ENCODE data around the gene MUC4.
"Not testable (repeated sequence)": the region's sequence is repeated elsewhere in the genome, so short reads cannot be mapped to it uniquely, and the experiment has no call there.

Gene MUC4

DNA sequence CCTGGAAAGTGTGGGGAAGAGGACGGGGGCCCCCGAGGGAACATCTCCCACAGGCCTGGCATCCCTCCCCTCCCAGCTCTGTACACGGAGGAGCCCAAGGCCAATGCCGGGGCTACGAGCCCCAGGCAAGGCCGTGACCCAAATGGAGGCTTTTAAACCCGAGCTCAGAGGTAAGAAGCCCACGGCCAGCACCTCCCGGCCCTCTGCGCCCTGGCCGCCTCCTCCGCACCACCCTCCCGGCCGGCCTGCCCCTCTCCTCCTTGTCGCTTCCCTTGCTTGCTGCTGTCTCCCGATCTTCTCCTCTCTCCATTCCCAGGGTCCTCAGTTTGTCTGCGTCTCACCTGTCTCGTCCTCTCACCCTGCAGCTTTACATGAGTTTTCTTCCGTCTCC is 1.3 kb downstream of the MUC4 start:
- DNase-seq = no peak

GRCh38 chr3:195809796-195810454 is 1.8 kb downstream of the MUC4 start:
- no peak for DNase-seq

DNA sequence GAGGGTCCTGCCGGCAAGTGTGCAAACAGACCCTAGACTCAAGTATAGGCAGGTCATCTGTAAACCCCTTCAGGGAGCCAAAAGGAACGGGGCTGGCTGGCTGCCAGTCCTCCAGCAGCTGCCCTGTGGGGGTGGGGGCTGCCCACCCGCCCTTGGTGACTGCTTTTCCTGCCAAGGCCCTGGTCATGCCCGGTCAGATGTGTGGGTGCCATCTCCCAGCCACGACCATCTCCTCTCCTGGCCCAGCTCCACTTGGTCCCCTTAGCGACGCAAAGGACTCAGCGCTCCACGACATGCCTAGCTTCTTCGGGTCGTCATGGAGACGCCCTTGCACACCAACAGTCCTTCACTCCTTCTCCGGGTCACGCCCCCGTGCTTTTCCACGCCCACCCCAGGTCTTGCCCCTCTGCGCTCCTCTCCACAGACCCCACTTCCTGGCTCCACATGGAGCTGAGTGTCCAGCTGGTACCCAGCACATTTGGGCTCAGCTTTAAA is 2.4 kb downstream of the MUC4 start:
- no peak for DNase-seq

- no peak for DNase-seq
Observed at GRCh38 chr3:195808741-195809290, 2.9 kb downstream of the MUC4 start.

- no peak for DNase-seq
Observed at GRCh38 chr3:195807681-195808121, 4.0 kb downstream of the MUC4 start.

GRCh38 chr3:195806916-195807231 is 4.9 kb downstream of the MUC4 start:
- no peak for DNase-seq

GRCh38 chr3:195806211-195806915 is 5.4 kb downstream of the MUC4 start:
- no peak for DNase-seq

- not testable (repeated sequence) for DNase-seq
Observed at GRCh38 chr3:195805588-195805987, 6.1 kb downstream of the MUC4 start.

GRCh38 chr3:195805181-195805580 is 6.5 kb downstream of the MUC4 start:
- DNase-seq = no peak

DNA sequence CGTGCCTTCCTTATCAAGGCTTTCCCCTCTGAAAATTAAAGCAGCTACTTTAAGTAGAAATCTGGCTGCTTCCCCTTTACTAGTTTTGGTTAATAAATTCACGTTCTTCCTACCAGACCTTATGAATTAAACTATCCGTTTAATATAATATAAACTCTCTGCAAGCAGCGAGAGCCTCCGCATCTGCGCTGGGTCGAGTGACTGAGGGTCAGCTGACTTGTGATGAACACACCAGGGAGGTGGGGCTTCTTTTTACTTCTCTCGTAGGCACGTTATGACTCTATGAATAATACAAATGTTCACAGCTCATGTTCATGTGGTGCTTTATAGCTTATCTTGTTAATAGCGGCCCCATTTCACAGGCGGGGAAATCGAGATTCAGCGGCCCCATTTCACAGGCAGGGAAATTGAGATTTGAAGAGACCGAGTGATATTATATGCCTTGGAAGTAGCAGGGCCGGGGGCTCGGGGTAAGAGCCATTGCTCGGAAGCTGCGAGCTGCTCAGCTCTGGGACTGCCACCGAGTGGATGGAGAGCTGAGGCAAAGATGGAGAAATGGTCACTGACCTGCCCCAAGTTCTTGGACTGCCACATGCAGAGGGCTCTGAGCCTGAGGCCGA is 8.3 kb downstream of the MUC4 start:
- DNase-seq = no peak

- no peak for DNase-seq
Observed at GRCh38 chr3:195802795-195803194, 8.9 kb downstream of the MUC4 start.

GRCh38 chr3:195802261-195802701 is 9.4 kb downstream of the MUC4 start:
- peak; percentile 27 to 37 for DNase-seq

GRCh38 chr3:195801251-195802183 is 10.2 kb downstream of the MUC4 start:
- DNase-seq = no peak

- DNase-seq = no peak
Observed at GRCh38 chr3:195800240-195800639, 11.5 kb downstream of the MUC4 start.

GRCh38 chr3:195796795-195797194 is 14.9 kb downstream of the MUC4 start:
- no peak for DNase-seq

DNA sequence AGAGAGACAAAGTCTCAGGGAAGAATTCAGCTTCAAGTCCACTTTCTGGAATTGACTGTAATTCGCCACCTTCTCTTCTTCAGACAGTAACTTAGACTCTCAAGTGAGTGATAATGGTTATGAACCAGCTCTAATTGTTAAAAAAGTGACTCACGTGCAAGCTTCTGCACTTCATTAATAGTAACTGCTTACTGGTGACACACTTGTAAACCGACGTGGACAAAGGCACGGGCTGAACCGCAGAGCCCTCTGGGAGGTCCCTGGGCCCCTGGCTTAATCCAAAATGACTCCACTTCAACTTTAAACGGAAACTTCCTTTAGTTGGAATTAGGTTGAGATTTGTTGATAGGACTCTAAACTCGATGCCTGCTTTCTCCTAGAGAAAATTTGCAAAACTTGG is 17.0 kb downstream of the MUC4 start:
- DNase-seq = no peak

DNA sequence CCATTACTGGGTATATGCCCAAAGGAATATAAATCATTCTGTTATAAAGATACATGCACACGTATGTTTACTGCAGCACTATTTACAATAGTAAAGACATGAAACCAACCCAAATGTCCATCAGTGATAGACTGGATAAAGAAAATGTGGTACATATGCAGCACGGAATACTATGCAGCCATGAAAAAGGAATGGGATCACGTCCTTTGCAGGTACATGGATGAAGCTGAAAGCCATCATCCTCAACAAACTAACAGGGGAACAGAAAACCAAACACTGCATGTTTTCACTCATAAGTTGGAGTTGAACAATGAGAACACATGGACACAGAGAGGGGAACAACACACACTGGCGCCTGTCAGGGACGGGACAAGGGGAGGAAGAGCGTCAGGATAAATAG is 19.1 kb downstream of the MUC4 start:
- not testable (repeated sequence) for DNase-seq

- no peak for DNase-seq
Observed at GRCh38 chr3:195790901-195791300, 20.8 kb downstream of the MUC4 start.

DNA sequence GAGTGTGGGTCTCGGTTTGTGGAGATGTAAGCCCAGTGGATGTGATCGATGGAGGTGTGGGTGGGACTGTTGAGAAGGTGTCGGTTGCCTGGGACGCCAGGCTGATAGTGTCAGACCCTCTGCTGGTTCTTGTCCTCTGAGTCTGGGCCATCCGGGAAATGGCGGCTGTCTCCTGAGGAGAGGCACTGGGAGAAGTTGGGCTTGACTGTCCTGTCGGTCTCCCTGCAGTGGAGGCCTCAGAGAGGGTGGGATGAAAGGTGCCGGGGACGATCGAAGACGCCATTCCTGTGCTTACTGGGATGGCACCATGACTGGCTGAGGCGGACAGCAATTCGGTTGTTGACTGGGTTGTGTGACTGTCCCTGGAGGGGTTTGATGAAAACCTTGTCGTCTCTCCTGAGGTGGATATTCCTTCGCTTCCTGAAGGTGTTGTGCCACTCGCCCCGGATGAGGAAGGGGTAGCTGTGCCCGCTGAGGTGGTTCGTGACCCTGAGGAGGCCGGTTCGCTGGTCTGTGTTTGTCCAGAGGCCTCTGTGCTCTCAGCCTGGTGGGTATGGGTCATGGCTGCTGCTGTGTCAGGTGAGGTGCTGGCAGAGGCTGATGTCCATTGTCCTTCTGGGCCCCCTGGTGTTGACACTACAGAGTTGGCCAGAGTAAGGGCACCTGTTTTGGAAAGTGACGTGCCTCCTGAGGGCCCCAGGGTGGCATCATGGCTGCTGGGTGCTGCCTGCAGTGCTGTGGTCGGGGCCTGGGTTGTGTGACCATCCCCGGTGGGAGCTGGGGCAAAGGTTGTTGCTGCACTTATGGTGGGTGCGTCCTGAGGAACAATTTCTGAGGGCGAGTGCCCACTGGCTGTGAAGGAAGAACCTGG is 22.8 kb downstream of the MUC4 start:
- DNase-seq = no peak

GRCh38 chr3:195785781-195786405 is 25.8 kb downstream of the MUC4 start:
- DNase-seq = not testable (repeated sequence)

DNA sequence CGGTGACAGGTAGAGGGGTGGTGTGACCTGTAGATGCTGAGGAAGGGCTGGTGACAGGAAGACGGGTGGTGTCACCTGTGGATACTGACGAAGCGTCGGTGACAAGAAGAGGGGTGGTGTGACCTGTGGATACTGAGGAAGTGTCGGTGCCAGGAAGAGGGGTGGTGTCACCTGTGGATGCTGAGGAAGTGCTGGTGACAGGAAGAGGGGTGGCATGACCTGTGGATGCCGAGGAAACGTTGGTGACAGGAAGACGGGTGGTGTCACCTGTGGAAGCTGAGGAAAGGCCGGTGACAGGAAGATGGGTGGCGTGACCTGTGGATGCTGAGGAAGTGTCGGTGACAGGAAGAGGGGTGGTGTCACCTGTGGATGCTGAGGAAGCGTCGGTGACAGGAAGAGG is 27.7 kb downstream of the MUC4 start:
- DNase-seq = not testable (repeated sequence)

Data from activated CD4-positive, alpha-beta T cell treated with anti-CD3 and anti-CD28 coated beads, Interleukin-2, amount 50 U/mL, for 48 hours (primary cell).